Activated CD4-positive, alpha-beta T cell treated with anti-CD3 and anti-CD28 coated beads, Interleukin-10, Interleukin-2, amounts not matched to agents 100 ng/mL and 50 ng/mL, durations not matched to agents 16 hours and 8 hours (primary cell): ENCODE measurements around the gene ADIPOR1.
A peak's percentile ranks its signal among the peaks of the same experiment; 100 is the strongest.
"Not testable (repeated sequence)": the region's sequence is repeated elsewhere in the genome, so short reads cannot be mapped to it uniquely, and the experiment has no call there.

Experiments used
- DNase-seq: peaks from one replicate; pipeline ENCODE4 v3.0.0-alpha.2; 2020

The ADIPOR1 gene

GRCh38 chr1:202957733-202958543 lies at the start of gene ADIPOR1:
Gene ADIPOR1 (minus strand): TSS chr1:202958312. CDS start chr1:202951070, 7,242 bp downstream.
- DNase-seq: peak; percentile 94

- peak; percentile 99 for DNase-seq
Observed at GRCh38 chr1:203006948-203007871, 49.1 kb upstream of the ADIPOR1 start, which contains the start of gene TMEM183A. Gene TMEM183A (plus strand): TSS chr1:203007374. CDS start chr1:203007466, 92 bp downstream.

GRCh38 chr1:203005395-203006142 lies 47.5 kb upstream of the ADIPOR1 start:
- DNase-seq: not testable (repeated sequence)

GRCh38 chr1:203002951-203003350 lies 44.8 kb upstream of the ADIPOR1 start:
- no peak for DNase-seq

- no peak for DNase-seq
Observed at GRCh38 chr1:203001986-203002385, 43.9 kb upstream of the ADIPOR1 start.

GRCh38 chr1:203000217-203000944 lies 42.3 kb upstream of the ADIPOR1 start:
- DNase-seq: no peak

GRCh38 chr1:202998836-202999750 lies 41.0 kb upstream of the ADIPOR1 start:
- DNase-seq: peak; percentile 67

- DNase-seq: no peak
Observed at GRCh38 chr1:202994756-202995155, 36.6 kb upstream of the ADIPOR1 start.

GRCh38 chr1:202991112-202991511 lies 33.0 kb upstream of the ADIPOR1 start:
- DNase-seq: no peak

GRCh38 chr1:202989879-202990278 lies 31.8 kb upstream of the ADIPOR1 start:
- DNase-seq: no peak

GRCh38 chr1:202987922-202988583 lies 29.9 kb upstream of the ADIPOR1 start:
- no peak for DNase-seq

GRCh38 chr1:202987255-202987654 lies 29.1 kb upstream of the ADIPOR1 start:
- DNase-seq: no peak

- DNase-seq: not testable (repeated sequence)
Observed at GRCh38 chr1:202986120-202986519, 28.0 kb upstream of the ADIPOR1 start.

- DNase-seq: no peak
Observed at GRCh38 chr1:202982715-202983430, 24.8 kb upstream of the ADIPOR1 start.

- no peak for DNase-seq
Observed at GRCh38 chr1:202981939-202982338, 23.8 kb upstream of the ADIPOR1 start.

- DNase-seq: no peak
Observed at GRCh38 chr1:202979459-202979858, 21.3 kb upstream of the ADIPOR1 start.

GRCh38 chr1:202976633-202977032 lies 18.5 kb upstream of the ADIPOR1 start:
- DNase-seq: no peak

- no peak for DNase-seq
Observed at GRCh38 chr1:202974856-202975255, 16.7 kb upstream of the ADIPOR1 start.

GRCh38 chr1:202972046-202972445 lies 13.9 kb upstream of the ADIPOR1 start:
- no peak for DNase-seq

- DNase-seq: peak; percentile 56
Observed at GRCh38 chr1:202968895-202969295, 10.8 kb upstream of the ADIPOR1 start.
